ENCODE data around the gene RPGR. TPM values are rescaled to one million over a fixed set of nuclear protein-coding genes. Genes with fewer than 3 reads are reported as not detected.
A peak's percentile ranks its signal among the peaks of the same experiment; 100 is the strongest.

The RPGR gene
- total RNA-seq, 1 experiment from 2014 or later: 10.4 TPM

DNA sequence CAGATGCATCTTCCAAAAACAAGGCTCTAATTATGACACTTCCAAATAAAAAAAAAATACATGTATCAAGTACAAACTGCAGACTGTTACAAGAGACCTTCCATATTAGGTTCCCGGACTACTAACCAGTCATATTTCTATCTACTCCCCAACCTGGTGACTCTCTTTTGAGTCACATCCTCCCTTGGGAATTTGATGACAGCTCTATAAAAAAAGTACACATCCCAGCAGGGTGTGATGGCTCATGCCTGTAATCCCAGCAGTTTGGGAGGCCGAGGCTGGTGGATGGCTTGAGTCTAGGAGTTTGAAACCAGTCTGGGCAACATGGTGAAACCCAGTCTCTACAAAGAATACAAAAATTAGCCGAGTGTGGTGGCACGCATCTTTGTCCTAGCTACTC, 14.9 kb downstream of the RPGR start (continued):
- TF ChIP-seq CBX3 (IDR thresholded peaks at IDR 0.05; ENCODE audit: low read depth): peak; percentile 55; the same call in 1 of the 2 replicates

DNA sequence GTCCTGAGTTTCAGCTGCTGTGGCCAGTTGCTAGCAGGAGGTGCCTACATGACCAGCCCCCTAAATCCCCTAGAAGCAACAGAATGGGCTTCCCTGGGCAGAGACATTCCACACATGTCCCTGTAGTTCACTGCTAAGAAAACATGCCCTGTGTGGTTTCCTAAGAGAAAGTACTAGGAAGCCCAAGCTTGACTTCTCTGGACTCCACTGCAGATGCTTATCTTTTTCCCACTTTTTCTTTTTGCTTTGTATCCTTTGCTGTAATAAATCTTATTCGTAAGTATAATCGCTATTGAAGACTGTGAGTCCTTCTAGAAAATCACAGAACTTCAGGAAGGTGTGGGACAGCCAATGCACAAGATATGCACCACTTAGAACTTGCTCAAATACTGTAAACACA, 15.6 kb downstream of the RPGR start:
- peak overlapping the region; percentile 54; the same call in 1 of the 2 replicates for H3K4me2 ChIP-seq (ENCODE audit: low read length)
- intact Hi-C loops (cut with micrococcal nuclease): no loop called here
- no TSS peak for BruUV-seq (replicated peaks)

More for the DNA sequence above, 15.6 kb downstream of the RPGR start:
- ATAC-seq (no peak), DNase-seq (ENCODE audit: low read depth, low spot score) (no peak)
- Histone ChIP-seq H3K4me3 (replicated peaks in 1 of 2; ENCODE audit: low read depth in 1 of 2, low read length in 2 of 2) (no peak overlapping the region), H3K4me1 (ENCODE audit: control insufficient read depth in 1 of 2, insufficient read depth in 2 of 2, low read length in 2 of 2) (peaks cover 0 to 21% of the 10 kb centered on the region in 2 experiments; a peak in 2 of 4 replicates), H3K27me3 (ENCODE audit: insufficient read depth, low read length) (no peaks in the 10 kb centered on the region), H3K9ac (ENCODE audit: low read length) (no peak overlapping the region), H2AFZ (ENCODE audit: low read depth, low read length, poor library complexity, severe bottlenecking) (no peak overlapping the region), H3K79me2 (ENCODE audit: insufficient read depth, low read length) (no peaks in the 10 kb centered on the region), H3K9me2 (ENCODE audit: insufficient read depth) (no peaks in the 10 kb centered on the region), H3K36me3 (ENCODE audit: control insufficient read depth in 1 of 2, insufficient read depth in 2 of 2, low read length in 2 of 2) (no peaks in the 10 kb centered on the region), H3K9me3 (ENCODE audit: control insufficient read depth in 1 of 2, insufficient read depth in 1 of 2, low read depth in 1 of 2, low read length in 2 of 2) (no peaks in the 10 kb centered on the region), H3K27ac (ENCODE audit: low read depth, low read length) (no peak overlapping the region), H4K20me1 (ENCODE audit: insufficient read depth) (no peaks in the 10 kb centered on the region)
- RAD21 ChIA-PET (ENCODE audit: low non-redundant PET in 1 of 2, low total read pairs in 2 of 2, uncharacterized antibody in 2 of 2, unreplicated experiment in 2 of 2): no interaction called here
- no peak for TF ChIP-seq SRF (IDR thresholded peaks at IDR 0.05; ENCODE audit: low read depth)
- TF ChIP-seq POLR2A (IDR thresholded peaks at IDR 0.05; ENCODE audit: borderline replicate concordance, extremely low read depth, insufficient read depth, insufficient read length): no peak
- TF ChIP-seq ZBTB33 (IDR thresholded peaks at IDR 0.05; ENCODE audit: extremely low read depth, insufficient replicate concordance, low read length): no peak
- TF ChIP-seq SP1 (IDR thresholded peaks at IDR 0.05; ENCODE audit: low read depth): no peak
- no peak for TF ChIP-seq EZH2phosphoT487 (IDR thresholded peaks at IDR 0.05; ENCODE audit: borderline replicate concordance)
- TF ChIP-seq FOSL1 (IDR thresholded peaks at IDR 0.05; ENCODE audit: low read depth): no peak
- no peak for TF ChIP-seq ATF3 (IDR thresholded peaks at IDR 0.05)
- no peak for TF ChIP-seq SIN3A (IDR thresholded peaks at IDR 0.05; ENCODE audit: low read depth)
- TF ChIP-seq ZFX (IDR thresholded peaks at IDR 0.05): no peak
- no peak for TF ChIP-seq ZNF274 (IDR thresholded peaks at IDR 0.05; ENCODE audit: low read depth, low read length)
- TF ChIP-seq POLR2AphosphoS5 (IDR thresholded peaks at IDR 0.05; ENCODE audit: low read depth, low read length): no peak
- no peak for TF ChIP-seq ELF1 (IDR thresholded peaks at IDR 0.05; ENCODE audit: borderline replicate concordance, low read depth)
- no peak for TF ChIP-seq EGR1 (IDR thresholded peaks at IDR 0.05; ENCODE audit: low read depth)
- no peak for TF ChIP-seq RAD21 (IDR thresholded peaks at IDR 0.05; ENCODE audit: low read depth)
- TF ChIP-seq CBX3 (IDR thresholded peaks at IDR 0.05; ENCODE audit: low read depth): no peak
- TF ChIP-seq TCF7L2 (IDR thresholded peaks at IDR 0.05; ENCODE audit: borderline replicate concordance, extremely low read depth, insufficient read depth, insufficient read length): no peak
- CTCF ChIA-PET: no interaction called here
- POLR2A ChIA-PET: no interaction called here
